ENCODE measurements around the gene PACSIN2. TPM values are rescaled to one million over a fixed set of nuclear protein-coding genes. Genes with fewer than 3 reads are reported as not detected.

The PACSIN2 gene
- total RNA-seq, 2 experiments from 2014 or later: 35.0 to 35.9 TPM

GRCh38 chr22:42910221-42910942 lies 104.6 kb downstream of the PACSIN2 start:
- no peaks in the 10 kb centered on the region for H3K9me3 Mint-ChIP-seq
- no peak for DNase-seq
- ChIA-PET POLR2A (interaction anchor here (0.6 kb wide), 1 partner anchor 156 kb away, joined by 3 read pairs; no protein-coding TSS in a partner anchor), CTCF (no interaction called here)
- no peak overlapping the region for H3K4me3 Mint-ChIP-seq
- intact Hi-C loops (cut with micrococcal nuclease): no loop called here
- no peaks in the 10 kb centered on the region for H3K36me3 Mint-ChIP-seq
- H3K27me3 Mint-ChIP-seq: no peaks in the 10 kb centered on the region
- no peaks in the 10 kb centered on the region for H3K4me1 Mint-ChIP-seq (ENCODE audit: low read depth)
- H3K27ac Mint-ChIP-seq: no peak overlapping the region

GRCh38 chr22:42909363-42910058 lies 105.4 kb downstream of the PACSIN2 start:
- Mint-ChIP-seq H3K4me1 (ENCODE audit: low read depth) (no peaks in the 10 kb centered on the region), H3K27me3 (no peaks in the 10 kb centered on the region), H3K4me3 (no peak overlapping the region), H3K9me3 (no peaks in the 10 kb centered on the region), H3K36me3 (no peaks in the 10 kb centered on the region), H3K27ac (no peak overlapping the region)
- DNase-seq: no peak
- POLR2A ChIA-PET: interaction anchor here (0.6 kb wide), 1 partner anchor 157 kb away, joined by 3 read pairs; no protein-coding TSS in a partner anchor
- CTCF ChIA-PET: interaction anchor here (0.6 kb wide), 1 partner anchor 37 kb away, joined by 3 read pairs; no protein-coding TSS in a partner anchor
- intact Hi-C loops (cut with micrococcal nuclease): no loop called here

- no peaks in the 10 kb centered on the region for H3K4me1 Mint-ChIP-seq (ENCODE audit: low read depth)
- intact Hi-C loops (cut with micrococcal nuclease): no loop called here
- H3K36me3 Mint-ChIP-seq: no peaks in the 10 kb centered on the region
- CTCF ChIA-PET: no interaction called here
- no peak for DNase-seq
- no peak overlapping the region for H3K4me3 Mint-ChIP-seq
- no peaks in the 10 kb centered on the region for H3K9me3 Mint-ChIP-seq
- no peaks in the 10 kb centered on the region for H3K27me3 Mint-ChIP-seq
- POLR2A ChIA-PET: no interaction called here
- no peak overlapping the region for H3K27ac Mint-ChIP-seq
Observed at GRCh38 chr22:42908374-42908746, 106.6 kb downstream of the PACSIN2 start.

GRCh38 chr22:42907404-42908373 lies 107.3 kb downstream of the PACSIN2 start:
- ChIA-PET POLR2A (no interaction called here), CTCF (no interaction called here)
- DNase-seq: no peak
- H3K9me3 Mint-ChIP-seq: no peaks in the 10 kb centered on the region
- no peaks in the 10 kb centered on the region for H3K36me3 Mint-ChIP-seq
- H3K27me3 Mint-ChIP-seq: no peaks in the 10 kb centered on the region
- H3K4me3 Mint-ChIP-seq: no peak overlapping the region
- no peak overlapping the region for H3K27ac Mint-ChIP-seq
- no peaks in the 10 kb centered on the region for H3K4me1 Mint-ChIP-seq (ENCODE audit: low read depth)
- intact Hi-C loops (cut with micrococcal nuclease): no loop called here

- no peaks in the 10 kb centered on the region for H3K4me1 Mint-ChIP-seq (ENCODE audit: low read depth)
- POLR2A ChIA-PET: no interaction called here
- no peak overlapping the region for H3K27ac Mint-ChIP-seq
- DNase-seq: no peak
- H3K9me3 Mint-ChIP-seq: no peaks in the 10 kb centered on the region
- H3K27me3 Mint-ChIP-seq: no peaks in the 10 kb centered on the region
- CTCF ChIA-PET: no interaction called here
- H3K4me3 Mint-ChIP-seq: no peak overlapping the region
- intact Hi-C loops (cut with micrococcal nuclease): no loop called here
- H3K36me3 Mint-ChIP-seq: no peaks in the 10 kb centered on the region
Observed at GRCh38 chr22:42906605-42907348, 108.2 kb downstream of the PACSIN2 start.

GRCh38 chr22:42905702-42906183 lies 109.2 kb downstream of the PACSIN2 start:
- Mint-ChIP-seq H3K4me1 (ENCODE audit: low read depth) (no peaks in the 10 kb centered on the region), H3K27ac (no peak overlapping the region), H3K27me3 (no peaks in the 10 kb centered on the region), H3K36me3 (no peaks in the 10 kb centered on the region), H3K4me3 (no peak overlapping the region), H3K9me3 (no peaks in the 10 kb centered on the region)
- intact Hi-C loops (cut with micrococcal nuclease): no loop called here
- ChIA-PET POLR2A (no interaction called here), CTCF (no interaction called here)
- DNase-seq: no peak

GRCh38 chr22:42905217-42905616 lies 109.7 kb downstream of the PACSIN2 start:
- intact Hi-C loops (cut with micrococcal nuclease): no loop called here
- Mint-ChIP-seq H3K36me3 (no peaks in the 10 kb centered on the region), H3K4me3 (no peak overlapping the region), H3K27ac (no peak overlapping the region), H3K9me3 (no peaks in the 10 kb centered on the region), H3K4me1 (ENCODE audit: low read depth) (no peaks in the 10 kb centered on the region), H3K27me3 (no peaks in the 10 kb centered on the region)
- CTCF ChIA-PET: no interaction called here
- POLR2A ChIA-PET: no interaction called here
- DNase-seq: no peak

- no peaks in the 10 kb centered on the region for H3K4me1 Mint-ChIP-seq (ENCODE audit: low read depth)
- intact Hi-C loops (cut with micrococcal nuclease): no loop called here
- no peak for DNase-seq
- no peaks in the 10 kb centered on the region for H3K9me3 Mint-ChIP-seq
- no peaks in the 10 kb centered on the region for H3K36me3 Mint-ChIP-seq
- no peak overlapping the region for H3K4me3 Mint-ChIP-seq
- no peak overlapping the region for H3K27ac Mint-ChIP-seq
- ChIA-PET POLR2A (no interaction called here), CTCF (interaction anchor here (1.3 kb wide), 1 partner anchor 36 kb away, joined by 3 read pairs; no protein-coding TSS in a partner anchor)
- H3K27me3 Mint-ChIP-seq: no peaks in the 10 kb centered on the region
Observed at GRCh38 chr22:42904050-42904449, 110.9 kb downstream of the PACSIN2 start.

- Mint-ChIP-seq H3K4me1 (ENCODE audit: low read depth) (no peaks in the 10 kb centered on the region), H3K9me3 (no peaks in the 10 kb centered on the region), H3K4me3 (no peak overlapping the region), H3K27me3 (no peaks in the 10 kb centered on the region), H3K27ac (no peak overlapping the region), H3K36me3 (no peaks in the 10 kb centered on the region)
- intact Hi-C loops (cut with micrococcal nuclease): no loop called here
- POLR2A ChIA-PET: interaction anchor here (0.6 to 0.8 kb wide), 2 partner anchors 91 to 178 kb away, joined by 3 read pairs; no protein-coding TSS in a partner anchor
- DNase-seq: no peak
- CTCF ChIA-PET: interaction anchor here (0.6 to 1.0 kb wide), 2 partner anchors 28 to 35 kb away, joined by 3 to 4 read pairs; no protein-coding TSS in a partner anchor
Observed at GRCh38 chr22:42902875-42903510, 112.0 kb downstream of the PACSIN2 start.

GRCh38 chr22:42901790-42902508 lies 113.0 kb downstream of the PACSIN2 start:
- Mint-ChIP-seq H3K36me3 (no peaks in the 10 kb centered on the region), H3K4me3 (no peak overlapping the region), H3K27ac (no peak overlapping the region), H3K9me3 (no peaks in the 10 kb centered on the region), H3K4me1 (ENCODE audit: low read depth) (peaks cover 5% of the 10 kb centered on the region), H3K27me3 (no peaks in the 10 kb centered on the region)
- intact Hi-C loops (cut with micrococcal nuclease): no loop called here
- CTCF ChIA-PET: interaction anchor here (0.6 to 1.0 kb wide), 5 partner anchors 9 to 34 kb away, joined by 3 to 6 read pairs (median 3); no protein-coding TSS in a partner anchor
- POLR2A ChIA-PET: no interaction called here
- no peak for DNase-seq

GRCh38 chr22:42897960-42898359 lies 117.0 kb downstream of the PACSIN2 start:
- Mint-ChIP-seq H3K4me3 (no peak overlapping the region), H3K27ac (no peak overlapping the region), H3K9me3 (no peaks in the 10 kb centered on the region), H3K36me3 (no peaks in the 10 kb centered on the region), H3K4me1 (ENCODE audit: low read depth) (peaks cover 35% of the 10 kb centered on the region), H3K27me3 (no peaks in the 10 kb centered on the region)
- ChIA-PET CTCF (no interaction called here), POLR2A (no interaction called here)
- intact Hi-C loops (cut with micrococcal nuclease): no loop called here
- DNase-seq: no peak

Data from activated CD4-positive, alpha-beta memory T cell treated with anti-CD3 and anti-CD28 coated beads for 36 hours (primary cell).